ENCODE measurements around the gene TNIK.

TNIK gene

GRCh38 chr3:171416061-171416460 is 44.1 kb downstream of the TNIK start:
- DNase-seq, result no peak

- DNase-seq, result no peak
Measured at GRCh38 chr3:171415070-171415469, 45.1 kb downstream of the TNIK start.

- DNase-seq, result no peak
Measured at GRCh38 chr3:171412473-171412872, 47.7 kb downstream of the TNIK start.

GRCh38 chr3:171412054-171412453 is 48.2 kb downstream of the TNIK start:
- DNase-seq, result no peak

- DNase-seq, result no peak
Measured at GRCh38 chr3:171410186-171410585, 50.0 kb downstream of the TNIK start.

GRCh38 chr3:171407759-171408158 is 52.4 kb downstream of the TNIK start:
- DNase-seq, result no peak

GRCh38 chr3:171404376-171404967 is 55.7 kb downstream of the TNIK start:
- no peak for DNase-seq

GRCh38 chr3:171402281-171402680 is 57.9 kb downstream of the TNIK start:
- no peak for DNase-seq

GRCh38 chr3:171401432-171401831 is 58.8 kb downstream of the TNIK start:
- no peak for DNase-seq

GRCh38 chr3:171399842-171400241 is 60.4 kb downstream of the TNIK start:
- no peak for DNase-seq

GRCh38 chr3:171398343-171398742 is 61.9 kb downstream of the TNIK start:
- DNase-seq, result no peak

- DNase-seq, result no peak
Measured at GRCh38 chr3:171397089-171397488, 63.1 kb downstream of the TNIK start.

- no peak for DNase-seq
Measured at GRCh38 chr3:171396048-171396447, 64.2 kb downstream of the TNIK start.

GRCh38 chr3:171393032-171393744 is 67.0 kb downstream of the TNIK start:
- no peak for DNase-seq

- no peak for DNase-seq
Measured at GRCh38 chr3:171391432-171391831, 68.8 kb downstream of the TNIK start.

GRCh38 chr3:171390051-171390941 is 69.9 kb downstream of the TNIK start:
- DNase-seq, result no peak

GRCh38 chr3:171389491-171389890 is 70.7 kb downstream of the TNIK start:
- DNase-seq, result no peak

GRCh38 chr3:171388527-171388926 is 71.7 kb downstream of the TNIK start:
- DNase-seq, result no peak

GRCh38 chr3:171387062-171387461 is 73.1 kb downstream of the TNIK start:
- DNase-seq, result no peak

- no peak for DNase-seq
Measured at GRCh38 chr3:171385086-171385485, 75.1 kb downstream of the TNIK start.

GRCh38 chr3:171384101-171384891 is 75.9 kb downstream of the TNIK start:
- DNase-seq, result no peak

GRCh38 chr3:171383206-171384018 is 76.8 kb downstream of the TNIK start:
- DNase-seq, result no peak
